ENCODE data around the gene GJB1.

GRCh38 chrX:71174795-71175194, 48.2 kb upstream of the GJB1 start:
- TF ChIP-seq, protein P1, sequence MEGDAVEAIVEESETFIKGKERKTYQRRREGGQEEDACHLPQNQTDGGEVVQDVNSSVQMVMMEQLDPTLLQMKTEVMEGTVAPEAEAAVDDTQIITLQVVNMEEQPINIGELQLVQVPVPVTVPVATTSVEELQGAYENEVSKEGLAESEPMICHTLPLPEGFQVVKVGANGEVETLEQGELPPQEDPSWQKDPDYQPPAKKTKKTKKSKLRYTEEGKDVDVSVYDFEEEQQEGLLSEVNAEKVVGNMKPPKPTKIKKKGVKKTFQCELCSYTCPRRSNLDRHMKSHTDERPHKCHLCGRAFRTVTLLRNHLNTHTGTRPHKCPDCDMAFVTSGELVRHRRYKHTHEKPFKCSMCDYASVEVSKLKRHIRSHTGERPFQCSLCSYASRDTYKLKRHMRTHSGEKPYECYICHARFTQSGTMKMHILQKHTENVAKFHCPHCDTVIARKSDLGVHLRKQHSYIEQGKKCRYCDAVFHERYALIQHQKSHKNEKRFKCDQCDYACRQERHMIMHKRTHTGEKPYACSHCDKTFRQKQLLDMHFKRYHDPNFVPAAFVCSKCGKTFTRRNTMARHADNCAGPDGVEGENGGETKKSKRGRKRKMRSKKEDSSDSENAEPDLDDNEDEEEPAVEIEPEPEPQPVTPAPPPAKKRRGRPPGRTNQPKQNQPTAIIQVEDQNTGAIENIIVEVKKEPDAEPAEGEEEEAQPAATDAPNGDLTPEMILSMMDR (IDR thresholded peaks at IDR 0.05; ENCODE audit: low read length), result no peak
- TF ChIP-seq EZH2 (IDR thresholded peaks at IDR 0.05; ENCODE audit: borderline replicate concordance, low read length), result no peak
